ENCODE measurements around the gene FUT8.
"Not testable (repeated sequence)": the region's sequence is repeated elsewhere in the genome, so short reads cannot be mapped to it uniquely, and the experiment has no call there.

FUT8 gene

GRCh38 chr14:65465584-65465983 is 53.1 kb downstream of the FUT8 start:
- H3K4me3 ChIP-seq (IDR thresholded peaks at IDR 0.05; ENCODE audit: insufficient read depth, low read depth, low read length), result no peak overlapping the region
- no peaks in the 10 kb centered on the region for H3K27me3 ChIP-seq (ENCODE audit: insufficient read depth, low read depth)
- H3K27ac ChIP-seq, result no peak overlapping the region
- no peak overlapping the region for H3K9ac ChIP-seq
- peaks cover 22% of the 10 kb centered on the region for H3K4me1 ChIP-seq (ENCODE audit: low read depth, poor library complexity, severe bottlenecking)
- TF ChIP-seq CTCF (conservative IDR thresholded peaks at IDR 0.05; ENCODE audit: low read depth, low read length), result no peak
- no peak overlapping the region for H3K4me2 ChIP-seq
- H4K20me1 ChIP-seq (ENCODE audit: insufficient read depth), result no peaks in the 10 kb centered on the region
- H2AFZ ChIP-seq (ENCODE audit: low read depth), result no peak overlapping the region
- H3K79me2 ChIP-seq (ENCODE audit: insufficient read depth, low read depth), result no peaks in the 10 kb centered on the region
- H3K36me3 ChIP-seq (ENCODE audit: insufficient read depth), result no peaks in the 10 kb centered on the region

GRCh38 chr14:65467926-65468325 is 55.4 kb downstream of the FUT8 start:
- H3K4me2 ChIP-seq; H3K4me3 ChIP-seq (IDR thresholded peaks at IDR 0.05; ENCODE audit: insufficient read depth, low read depth, low read length); H3K36me3 ChIP-seq (ENCODE audit: insufficient read depth); H2AFZ ChIP-seq (ENCODE audit: low read depth); H4K20me1 ChIP-seq (ENCODE audit: insufficient read depth); H3K79me2 ChIP-seq (ENCODE audit: insufficient read depth, low read depth); H3K27ac ChIP-seq; H3K9ac ChIP-seq; H3K27me3 ChIP-seq (ENCODE audit: insufficient read depth, low read depth): not testable (repeated sequence)
- H3K4me1 ChIP-seq (ENCODE audit: low read depth, poor library complexity, severe bottlenecking), result peaks cover 10% of the 10 kb centered on the region

- TF ChIP-seq CTCF (conservative IDR thresholded peaks at IDR 0.05; ENCODE audit: low read depth, low read length), result no peak
- Histone ChIP-seq H3K27me3 (ENCODE audit: insufficient read depth, low read depth) (no peaks in the 10 kb centered on the region), H3K9ac (no peak overlapping the region), H3K4me3 (IDR thresholded peaks at IDR 0.05; ENCODE audit: insufficient read depth, low read depth, low read length) (no peak overlapping the region), H3K79me2 (ENCODE audit: insufficient read depth, low read depth) (no peaks in the 10 kb centered on the region), H2AFZ (ENCODE audit: low read depth) (no peak overlapping the region), H3K27ac (no peak overlapping the region), H3K4me2 (no peak overlapping the region), H4K20me1 (ENCODE audit: insufficient read depth) (no peaks in the 10 kb centered on the region), H3K36me3 (ENCODE audit: insufficient read depth) (no peaks in the 10 kb centered on the region), H3K4me1 (ENCODE audit: low read depth, poor library complexity, severe bottlenecking) (peaks cover 6% of the 10 kb centered on the region)
Observed at GRCh38 chr14:65469903-65470302, 57.4 kb downstream of the FUT8 start.

GRCh38 chr14:65470404-65470880 is 57.9 kb downstream of the FUT8 start:
- Histone ChIP-seq H3K27ac (no peak overlapping the region), H2AFZ (ENCODE audit: low read depth) (no peak overlapping the region), H3K9ac (no peak overlapping the region), H4K20me1 (ENCODE audit: insufficient read depth) (no peaks in the 10 kb centered on the region), H3K4me2 (no peak overlapping the region), H3K36me3 (ENCODE audit: insufficient read depth) (no peaks in the 10 kb centered on the region), H3K79me2 (ENCODE audit: insufficient read depth, low read depth) (no peaks in the 10 kb centered on the region), H3K4me1 (ENCODE audit: low read depth, poor library complexity, severe bottlenecking) (peaks cover 6% of the 10 kb centered on the region), H3K27me3 (ENCODE audit: insufficient read depth, low read depth) (no peaks in the 10 kb centered on the region), H3K4me3 (IDR thresholded peaks at IDR 0.05; ENCODE audit: insufficient read depth, low read depth, low read length) (no peak overlapping the region)
- TF ChIP-seq CTCF (conservative IDR thresholded peaks at IDR 0.05; ENCODE audit: low read depth, low read length), result no peak

GRCh38 chr14:65471038-65471878 is 58.7 kb downstream of the FUT8 start:
- TF ChIP-seq CTCF (conservative IDR thresholded peaks at IDR 0.05; ENCODE audit: low read depth, low read length), result no peak
- H3K9ac ChIP-seq, result no peak overlapping the region
- no peak overlapping the region for H3K4me2 ChIP-seq
- no peak overlapping the region for H3K4me3 ChIP-seq (IDR thresholded peaks at IDR 0.05; ENCODE audit: insufficient read depth, low read depth, low read length)
- H3K36me3 ChIP-seq (ENCODE audit: insufficient read depth), result no peaks in the 10 kb centered on the region
- no peak overlapping the region for H2AFZ ChIP-seq (ENCODE audit: low read depth)
- no peaks in the 10 kb centered on the region for H3K79me2 ChIP-seq (ENCODE audit: insufficient read depth, low read depth)
- no peak overlapping the region for H3K27ac ChIP-seq
- H4K20me1 ChIP-seq (ENCODE audit: insufficient read depth), result no peaks in the 10 kb centered on the region
- H3K27me3 ChIP-seq (ENCODE audit: insufficient read depth, low read depth), result no peaks in the 10 kb centered on the region
- H3K4me1 ChIP-seq (ENCODE audit: low read depth, poor library complexity, severe bottlenecking), result peaks cover 6% of the 10 kb centered on the region
